Activated CD4-positive, alpha-beta T cell treated with anti-CD3 and anti-CD28 coated beads for 36 hours (primary cell): Measurements from ENCODE around the gene FADD. TPM values are rescaled to one million over a fixed set of nuclear protein-coding genes. Genes with fewer than 3 reads are reported as not detected.
A peak's percentile ranks its signal among the peaks of the same experiment; 100 is the strongest.

Source experiments
- ATAC-seq: fragments of 200-7000 bp; cut with Tn5 transposase; one replicate; pipeline ENCODE4 v1.10.0; 2021; ENCODE audit warnings: mild to moderate bottlenecking, moderate library complexity
- CTCF ChIA-PET: fragments of 350-600 bp; sonication (Branson Sonifier 250); formaldehyde crosslinking; loops from one replicate; lab custom pipeline; 2021; ENCODE audit warnings: antibody characterized with exemption; lab: Charles Lee
- POLR2A ChIA-PET: fragments of 350-600 bp; sonication (Branson Sonifier 250); formaldehyde crosslinking; loops from one replicate; lab custom pipeline; 2021; ENCODE audit warnings: antibody characterized with exemption, inconsistent platforms; lab: Charles Lee
- DNase-seq: peaks from one replicate; pipeline ENCODE4 v3.0.0-alpha.2; 2020
- H3K27ac Mint-ChIP-seq: one replicate; pipeline ENCODE4 v1.8.0; 2021; ENCODE audit warnings: mixed read lengths
- H3K27me3 Mint-ChIP-seq: one replicate; pipeline ENCODE4 v1.8.0; 2021; ENCODE audit warnings: mixed read lengths
- H3K36me3 Mint-ChIP-seq: one replicate; pipeline ENCODE4 v1.8.0; 2021; ENCODE audit warnings: low read depth, mixed read lengths
- H3K4me1 Mint-ChIP-seq: one replicate; pipeline ENCODE4 v1.8.0; 2021; ENCODE audit warnings: mixed read lengths
- H3K4me3 Mint-ChIP-seq: one replicate; pipeline ENCODE4 v1.8.0; 2021; ENCODE audit warnings: mild to moderate bottlenecking, moderate library complexity, mixed read lengths
- H3K9me3 Mint-ChIP-seq: one replicate; pipeline ENCODE4 v1.8.0; 2021; ENCODE audit warnings: low read depth, mixed read lengths
- intact Hi-C, 2 experiments: fragments of 100-400 bp; cut with DNase I in 1 of 2; cut with micrococcal nuclease in 1 of 2; formaldehyde crosslinking; loops; one replicate each; pipeline versions ENCODE4 v1.14.2 to v1.15.1; 2022 to 2024; cut with DNase I, micrococcal nuclease
- total RNA-seq, 2 experiments: library from RNA; stranded (reverse); gene quantifications; one replicate each; pipeline ENCODE4 v1.2.3, GENCODE V29; 2021

Gene FADD
- total RNA-seq, 2 experiments from 2014 or later: 23.5 to 32.4 TPM

DNA sequence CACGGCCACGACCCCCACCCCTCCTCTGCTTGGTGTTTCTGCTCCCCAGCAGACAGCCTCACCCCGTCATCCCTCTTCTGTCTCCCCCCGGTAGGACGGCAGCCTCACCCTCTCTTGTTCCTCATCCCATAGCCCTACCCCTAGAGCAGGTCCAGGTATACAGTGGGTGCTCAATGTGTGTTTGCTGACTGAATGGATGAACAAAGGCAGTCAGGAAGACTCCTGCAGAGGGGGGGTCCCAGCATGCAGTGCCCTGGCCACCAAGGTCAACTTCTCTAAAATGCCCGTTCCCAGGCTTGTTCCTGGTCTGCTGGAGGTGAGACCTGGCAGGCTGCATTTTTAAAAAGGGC is 34.7 kb upstream of the FADD start:
- H3K9me3 Mint-ChIP-seq: no peaks in the 10 kb centered on the region
- DNase-seq (no peak), ATAC-seq (no peak)
- intact Hi-C loops: no loop called here
- H3K36me3 Mint-ChIP-seq: no peaks in the 10 kb centered on the region
- H3K27ac Mint-ChIP-seq: no peak overlapping the region
- ChIA-PET POLR2A (no interaction called here), CTCF (no interaction called here)
- H3K27me3 Mint-ChIP-seq: peaks cover 2% of the 10 kb centered on the region
- H3K4me3 Mint-ChIP-seq: no peak overlapping the region
- no peaks in the 10 kb centered on the region for H3K4me1 Mint-ChIP-seq

DNA sequence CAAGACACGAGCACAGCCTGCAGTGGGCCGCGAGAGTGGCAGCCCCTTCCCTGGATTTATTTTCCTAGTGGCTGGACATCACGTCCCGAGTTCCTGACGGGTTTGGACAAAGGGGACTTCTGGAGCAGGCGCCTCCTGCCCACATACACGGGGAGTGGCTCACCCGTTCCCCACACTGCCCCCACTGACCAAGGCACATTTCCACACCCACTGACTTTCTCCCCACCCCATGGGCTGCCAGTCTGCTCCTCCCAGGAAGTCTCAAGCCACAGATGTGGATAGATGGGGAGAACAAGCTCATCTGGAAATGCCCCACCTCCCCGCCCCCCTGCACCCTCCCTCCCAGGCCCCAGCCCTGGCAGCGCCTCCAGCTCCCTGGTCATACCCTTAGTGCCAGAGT is 34.0 kb upstream of the FADD start:
- intact Hi-C loops: no loop called here
- H3K4me1 Mint-ChIP-seq: no peaks in the 10 kb centered on the region
- DNase-seq: no peak
- no peak overlapping the region for H3K27ac Mint-ChIP-seq
- peaks cover 2% of the 10 kb centered on the region for H3K27me3 Mint-ChIP-seq
- CTCF ChIA-PET: no interaction called here
- no peak overlapping the region for H3K4me3 Mint-ChIP-seq
- H3K9me3 Mint-ChIP-seq: no peaks in the 10 kb centered on the region
- POLR2A ChIA-PET: no interaction called here
- no peaks in the 10 kb centered on the region for H3K36me3 Mint-ChIP-seq
- ATAC-seq: no peak

DNA sequence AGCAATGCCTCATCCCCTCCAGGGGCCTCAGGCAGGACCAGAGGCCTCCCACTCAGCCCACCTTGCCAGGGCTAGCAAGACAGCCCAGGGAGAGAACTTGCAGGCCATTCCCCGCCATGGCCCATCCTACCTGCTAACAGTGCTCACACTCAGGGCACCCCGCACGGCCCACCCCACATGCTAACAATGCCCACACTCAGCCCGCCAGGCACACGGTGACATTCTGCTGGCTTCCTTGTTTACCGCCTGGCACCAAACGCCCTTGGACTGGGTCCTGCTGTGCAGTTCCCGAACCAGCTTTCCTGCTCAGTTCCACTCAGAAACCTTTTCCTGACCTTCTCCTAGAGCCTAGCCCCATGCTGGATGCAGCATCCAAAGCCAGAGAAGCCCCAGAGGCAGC is 33.5 kb upstream of the FADD start:
- H3K4me3 Mint-ChIP-seq: no peak overlapping the region
- no peak overlapping the region for H3K27ac Mint-ChIP-seq
- H3K36me3 Mint-ChIP-seq: no peaks in the 10 kb centered on the region
- POLR2A ChIA-PET: no interaction called here
- intact Hi-C loops: no loop called here
- ATAC-seq (no peak), DNase-seq (no peak)
- H3K9me3 Mint-ChIP-seq: no peaks in the 10 kb centered on the region
- peaks cover 2% of the 10 kb centered on the region for H3K27me3 Mint-ChIP-seq
- no peaks in the 10 kb centered on the region for H3K4me1 Mint-ChIP-seq
- CTCF ChIA-PET: interaction anchor here (0.7 kb wide), 2 partner anchors 1606 to 1997 kb away, joined by 3 read pairs; no protein-coding TSS in a partner anchor

DNA sequence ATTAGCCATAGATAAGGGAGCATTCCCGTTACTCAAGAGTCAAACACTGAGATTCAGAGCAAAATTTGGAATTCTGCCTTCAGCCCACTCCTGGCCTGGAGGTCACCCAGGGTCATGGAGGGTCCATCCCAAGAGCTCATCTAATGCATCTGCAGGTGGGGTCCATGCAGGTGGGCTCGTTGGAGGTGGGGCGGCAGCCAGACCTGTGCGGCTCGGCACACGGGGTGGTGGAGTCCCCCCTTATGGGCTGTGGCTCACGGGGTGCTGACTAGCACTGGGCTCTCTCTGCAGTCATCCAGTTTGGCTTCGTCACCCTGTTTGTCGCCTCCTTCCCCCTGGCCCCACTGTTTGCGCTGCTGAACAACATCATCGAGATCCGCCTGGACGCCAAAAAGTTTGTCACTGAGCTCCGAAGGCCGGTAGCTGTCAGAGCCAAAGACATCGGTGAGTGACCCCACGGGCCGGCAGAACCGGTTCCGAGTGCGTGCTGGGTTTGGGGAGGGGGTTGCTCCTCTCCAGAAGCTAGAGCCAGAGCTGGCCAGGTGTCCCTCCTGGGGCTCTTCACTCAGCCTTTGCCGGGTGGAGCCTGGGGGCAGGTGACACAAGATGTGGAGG is 32.4 kb upstream of the FADD start:
- Mint-ChIP-seq H3K4me1 (no peaks in the 10 kb centered on the region), H3K36me3 (no peaks in the 10 kb centered on the region), H3K9me3 (no peaks in the 10 kb centered on the region), H3K27ac (no peak overlapping the region), H3K27me3 (peaks cover 2% of the 10 kb centered on the region), H3K4me3 (no peak overlapping the region)
- intact Hi-C loops: no loop called here
- no peak for ATAC-seq
- ChIA-PET POLR2A (no interaction called here), CTCF (interaction anchor here (0.7 kb wide), 1 partner anchor 312 kb away, joined by 3 read pairs; no protein-coding TSS in a partner anchor)
- DNase-seq: no peak

DNA sequence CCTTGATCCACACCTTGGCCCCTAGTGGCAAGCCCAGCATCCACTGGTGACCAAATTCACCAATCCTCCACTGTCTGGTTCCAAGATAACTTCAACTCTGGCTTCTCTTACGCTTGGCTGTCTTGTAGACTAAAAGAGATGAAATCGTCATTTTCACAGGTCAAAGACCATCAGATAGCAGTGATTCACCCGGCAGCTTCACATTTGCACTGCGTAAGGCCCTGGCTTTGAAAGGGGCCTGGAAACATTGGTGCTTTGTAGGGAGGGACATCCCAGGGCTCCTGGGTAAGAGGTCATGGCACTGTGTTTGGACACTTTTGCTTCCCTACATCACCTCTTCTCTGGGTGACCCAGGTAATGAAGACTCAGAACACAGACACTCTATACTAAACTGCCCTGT is 30.1 kb upstream of the FADD start:
- POLR2A ChIA-PET: interaction anchor here (0.7 kb wide), 1 partner anchor 36 kb away, joined by 3 read pairs; no protein-coding TSS in a partner anchor
- no peak overlapping the region for H3K4me3 Mint-ChIP-seq
- H3K4me1 Mint-ChIP-seq: no peaks in the 10 kb centered on the region
- intact Hi-C loops: no loop called here
- no peak for ATAC-seq
- no peaks in the 10 kb centered on the region for H3K36me3 Mint-ChIP-seq
- CTCF ChIA-PET: interaction anchor here (1.0 kb wide), 1 partner anchor 16 kb away, joined by 3 read pairs; no protein-coding TSS in a partner anchor
- no peak for DNase-seq
- no peaks in the 10 kb centered on the region for H3K9me3 Mint-ChIP-seq
- peaks cover 2% of the 10 kb centered on the region for H3K27me3 Mint-ChIP-seq
- H3K27ac Mint-ChIP-seq: no peak overlapping the region

DNA sequence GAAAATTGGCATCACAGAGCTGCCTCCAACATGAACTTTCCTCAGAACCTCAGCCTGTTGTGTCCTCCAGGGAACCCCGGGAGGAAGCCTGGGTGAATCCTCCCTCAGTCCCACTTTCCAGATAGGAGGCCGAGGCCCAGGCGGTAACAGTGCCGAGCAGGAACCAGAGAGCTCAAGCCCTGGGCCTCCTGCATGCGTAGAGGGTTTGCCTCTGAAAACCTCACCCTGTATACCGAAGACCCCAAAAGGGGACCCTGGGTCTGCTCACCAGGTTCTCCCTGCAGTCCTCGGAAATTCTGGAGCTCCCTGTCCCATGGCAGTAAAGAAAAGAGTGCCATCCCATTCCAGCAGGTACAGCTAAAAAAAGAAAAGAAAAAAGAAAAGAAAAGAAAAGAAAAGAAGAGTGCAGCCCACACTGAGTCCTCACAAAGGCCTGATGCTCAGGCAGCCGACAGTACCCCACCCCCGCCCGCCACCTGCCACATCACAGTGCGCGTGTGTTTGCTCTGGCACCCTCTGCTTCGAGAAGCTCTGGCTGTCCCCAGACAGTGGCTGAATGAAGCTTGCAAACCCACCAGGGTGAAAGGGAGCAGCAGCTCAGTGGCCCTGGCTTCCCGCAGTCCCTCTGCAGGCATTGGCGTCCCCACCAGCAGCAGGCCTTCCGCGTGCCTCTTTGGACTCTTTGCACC is 28.4 kb upstream of the FADD start:
- H3K36me3 Mint-ChIP-seq: no peaks in the 10 kb centered on the region
- ATAC-seq (no peak), DNase-seq (no peak)
- ChIA-PET CTCF (interaction anchor here (0.9 to 1.4 kb wide), 2 partner anchors 22 to 256 kb away, joined by 3 to 5 read pairs; no protein-coding TSS in a partner anchor), POLR2A (no interaction called here)
- intact Hi-C loops: no loop called here
- no peaks in the 10 kb centered on the region for H3K27me3 Mint-ChIP-seq
- H3K4me3 Mint-ChIP-seq: no peak overlapping the region
- H3K9me3 Mint-ChIP-seq: no peaks in the 10 kb centered on the region
- no peaks in the 10 kb centered on the region for H3K4me1 Mint-ChIP-seq
- H3K27ac Mint-ChIP-seq: no peak overlapping the region

DNA sequence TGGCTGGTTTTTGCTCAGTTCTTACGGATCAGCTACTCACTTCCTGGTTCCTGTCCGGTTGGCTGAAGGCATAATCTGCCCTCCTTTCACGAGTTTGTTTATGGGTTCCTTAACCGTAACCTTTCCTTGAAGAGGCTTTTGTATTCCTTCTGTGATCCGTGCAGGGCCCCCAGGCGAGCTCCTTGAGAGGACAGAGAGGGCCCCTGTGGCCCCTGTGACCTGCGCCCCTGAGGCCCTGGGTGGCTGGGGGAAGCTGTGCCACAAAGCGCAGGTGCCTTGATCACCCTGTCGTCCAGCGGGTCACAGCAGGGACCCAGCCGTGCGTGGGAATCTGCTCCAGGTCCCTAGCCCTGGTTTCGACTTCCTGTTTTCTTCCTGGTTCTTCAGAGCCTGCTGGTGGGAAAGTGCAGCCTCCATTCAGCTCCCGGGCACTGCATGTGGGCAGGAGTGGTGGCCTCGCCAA is 27.8 kb upstream of the FADD start:
- POLR2A ChIA-PET: no interaction called here
- Mint-ChIP-seq H3K27ac (no peak overlapping the region), H3K27me3 (no peaks in the 10 kb centered on the region), H3K4me3 (no peak overlapping the region), H3K36me3 (no peaks in the 10 kb centered on the region), H3K4me1 (no peaks in the 10 kb centered on the region), H3K9me3 (no peaks in the 10 kb centered on the region)
- DNase-seq (no peak), ATAC-seq (no peak)
- intact Hi-C loops: no loop called here
- CTCF ChIA-PET: interaction anchor here (0.8 to 1.4 kb wide), 3 partner anchors 21 to 256 kb away, joined by 3 to 5 read pairs (median 3); no protein-coding TSS in a partner anchor

DNA sequence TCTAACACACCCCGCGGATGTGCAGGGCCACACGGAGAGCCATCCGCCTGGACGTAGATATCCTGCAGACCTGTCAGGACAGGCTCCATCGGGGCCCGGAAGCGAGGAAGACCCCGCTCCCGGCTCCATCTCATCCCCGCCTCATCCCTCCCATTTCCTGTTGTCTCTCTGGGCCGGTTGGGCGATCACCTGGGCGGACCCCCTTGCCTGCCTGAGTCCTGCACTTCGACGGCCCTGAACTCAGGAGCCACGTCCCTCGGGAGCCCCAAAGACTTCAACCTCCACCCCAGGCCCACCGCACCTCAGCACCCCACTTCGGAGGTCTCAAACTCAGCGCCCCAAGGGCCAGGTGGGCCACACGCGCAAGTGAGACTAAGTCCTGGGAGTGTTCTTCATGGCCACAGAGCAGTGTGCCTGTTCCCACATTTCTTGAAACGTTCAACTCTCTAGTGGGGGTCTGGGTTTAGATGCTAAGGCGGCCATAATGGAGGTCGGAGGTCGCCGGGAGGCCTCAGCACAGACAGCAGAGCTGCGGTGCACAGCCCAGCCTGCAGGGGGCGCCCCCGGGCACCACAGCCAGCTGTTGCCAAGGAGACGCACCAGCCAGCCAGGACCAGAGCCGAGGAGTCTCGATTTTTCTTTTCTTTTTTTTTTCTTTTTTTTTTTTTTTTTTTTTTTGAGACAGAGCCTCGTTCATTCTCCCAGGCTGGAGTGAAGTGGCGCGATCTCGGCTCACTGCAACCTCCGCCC is 26.0 kb upstream of the FADD start:
- DNase-seq: peak; percentile 83
- Mint-ChIP-seq H3K27ac (no peak overlapping the region), H3K4me1 (no peaks in the 10 kb centered on the region), H3K4me3 (no peak overlapping the region), H3K9me3 (no peaks in the 10 kb centered on the region), H3K27me3 (no peaks in the 10 kb centered on the region), H3K36me3 (no peaks in the 10 kb centered on the region)
- intact Hi-C loops: no loop called here
- POLR2A ChIA-PET: no interaction called here
- CTCF ChIA-PET: interaction anchor here (0.6 to 0.8 kb wide), 5 partner anchors 19 to 564 kb away, joined by 3 to 4 read pairs (median 3); partner anchors contain the start of gene PPFIA1
- peak; percentile 75 for ATAC-seq

DNA sequence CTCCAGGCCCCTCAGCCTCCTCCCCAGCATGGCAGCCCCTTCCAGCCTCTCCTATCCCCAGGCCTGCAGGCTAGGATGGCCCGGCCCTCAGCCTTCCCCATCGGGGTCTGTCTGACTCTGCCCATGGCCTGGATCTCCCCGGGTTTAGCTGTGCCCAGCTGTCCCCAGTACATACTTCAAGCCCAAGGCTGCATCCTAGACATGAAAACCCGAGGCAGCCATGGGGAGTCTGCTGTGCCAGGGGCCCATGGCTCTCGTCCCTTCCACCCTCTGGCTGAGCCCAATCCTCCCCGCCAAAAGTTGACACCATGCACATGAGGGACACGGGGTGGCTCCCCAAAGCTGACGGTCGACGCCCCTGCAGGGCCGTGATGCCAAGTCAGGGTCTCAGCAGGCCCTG is 22.2 kb upstream of the FADD start:
- CTCF ChIA-PET: interaction anchor here (0.6 kb wide), 1 partner anchor 379 kb away, joined by 3 read pairs; no protein-coding TSS in a partner anchor
- no peaks in the 10 kb centered on the region for H3K9me3 Mint-ChIP-seq
- intact Hi-C loops: no loop called here
- H3K4me1 Mint-ChIP-seq: no peaks in the 10 kb centered on the region
- DNase-seq: no peak
- no peak overlapping the region for H3K4me3 Mint-ChIP-seq
- no peak for ATAC-seq
- no peaks in the 10 kb centered on the region for H3K27me3 Mint-ChIP-seq
- POLR2A ChIA-PET: no interaction called here
- no peaks in the 10 kb centered on the region for H3K36me3 Mint-ChIP-seq
- no peak overlapping the region for H3K27ac Mint-ChIP-seq

DNA sequence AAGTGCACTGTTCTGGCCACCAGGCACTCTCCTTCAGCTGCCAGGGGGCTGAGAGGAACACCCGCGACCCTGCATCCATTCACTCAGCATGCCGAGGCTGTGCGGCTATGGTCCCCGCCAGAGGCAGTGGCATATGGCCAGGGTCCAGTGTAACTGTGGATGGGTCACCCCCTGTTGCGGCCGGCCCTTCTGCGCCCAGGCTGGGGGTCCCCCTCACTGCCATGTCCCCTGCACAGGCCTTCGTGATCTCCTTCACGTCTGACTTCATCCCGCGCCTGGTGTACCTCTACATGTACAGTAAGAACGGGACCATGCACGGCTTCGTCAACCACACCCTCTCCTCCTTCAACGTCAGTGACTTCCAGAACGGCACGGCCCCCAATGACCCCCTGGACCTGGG is 20.8 kb upstream of the FADD start:
- ATAC-seq: no peak
- POLR2A ChIA-PET: no interaction called here
- CTCF ChIA-PET: interaction anchor here (0.6 kb wide), 1 partner anchor 386 kb away, joined by 4 read pairs; no protein-coding TSS in a partner anchor
- no peaks in the 10 kb centered on the region for H3K27me3 Mint-ChIP-seq
- H3K4me3 Mint-ChIP-seq: no peak overlapping the region
- intact Hi-C loops: no loop called here
- no peaks in the 10 kb centered on the region for H3K9me3 Mint-ChIP-seq
- H3K36me3 Mint-ChIP-seq: no peaks in the 10 kb centered on the region
- DNase-seq: no peak
- no peak overlapping the region for H3K27ac Mint-ChIP-seq
- H3K4me1 Mint-ChIP-seq: no peaks in the 10 kb centered on the region

DNA sequence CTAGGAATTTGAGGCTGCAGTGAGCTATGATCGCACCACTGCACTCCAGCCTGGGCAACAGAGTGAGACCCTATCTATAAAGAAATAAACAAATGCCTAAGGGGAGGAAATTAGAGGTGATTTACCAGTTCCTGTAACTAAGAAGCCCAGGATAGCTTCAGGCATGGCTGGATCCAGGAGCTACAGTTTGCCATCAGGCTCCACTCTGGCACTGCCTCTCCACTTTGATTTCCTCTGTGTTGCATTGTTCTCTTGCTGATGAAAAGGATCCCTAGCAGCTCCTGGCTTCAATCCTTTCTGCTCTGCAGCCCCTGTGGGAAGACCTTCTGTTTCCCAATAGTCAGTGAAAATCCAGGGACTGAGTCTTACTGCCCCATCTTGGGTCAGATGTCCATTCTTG is 20.1 kb upstream of the FADD start:
- Mint-ChIP-seq H3K27ac (no peak overlapping the region), H3K4me1 (no peaks in the 10 kb centered on the region), H3K4me3 (no peak overlapping the region), H3K27me3 (no peaks in the 10 kb centered on the region), H3K9me3 (no peaks in the 10 kb centered on the region), H3K36me3 (no peaks in the 10 kb centered on the region)
- POLR2A ChIA-PET: no interaction called here
- no peak for DNase-seq
- no peak for ATAC-seq
- CTCF ChIA-PET: interaction anchor here (0.6 to 0.8 kb wide), 2 partner anchors 96 to 386 kb away, joined by 3 to 4 read pairs; no protein-coding TSS in a partner anchor
- intact Hi-C loops: no loop called here
